ENCODE measurements around the gene OGFR. TPM values are rescaled to one million over a fixed set of nuclear protein-coding genes. Genes with fewer than 3 reads are reported as not detected.

OGFR gene
- total RNA-seq, 1 experiment from 2014 or later, result 73.6 TPM

DNA sequence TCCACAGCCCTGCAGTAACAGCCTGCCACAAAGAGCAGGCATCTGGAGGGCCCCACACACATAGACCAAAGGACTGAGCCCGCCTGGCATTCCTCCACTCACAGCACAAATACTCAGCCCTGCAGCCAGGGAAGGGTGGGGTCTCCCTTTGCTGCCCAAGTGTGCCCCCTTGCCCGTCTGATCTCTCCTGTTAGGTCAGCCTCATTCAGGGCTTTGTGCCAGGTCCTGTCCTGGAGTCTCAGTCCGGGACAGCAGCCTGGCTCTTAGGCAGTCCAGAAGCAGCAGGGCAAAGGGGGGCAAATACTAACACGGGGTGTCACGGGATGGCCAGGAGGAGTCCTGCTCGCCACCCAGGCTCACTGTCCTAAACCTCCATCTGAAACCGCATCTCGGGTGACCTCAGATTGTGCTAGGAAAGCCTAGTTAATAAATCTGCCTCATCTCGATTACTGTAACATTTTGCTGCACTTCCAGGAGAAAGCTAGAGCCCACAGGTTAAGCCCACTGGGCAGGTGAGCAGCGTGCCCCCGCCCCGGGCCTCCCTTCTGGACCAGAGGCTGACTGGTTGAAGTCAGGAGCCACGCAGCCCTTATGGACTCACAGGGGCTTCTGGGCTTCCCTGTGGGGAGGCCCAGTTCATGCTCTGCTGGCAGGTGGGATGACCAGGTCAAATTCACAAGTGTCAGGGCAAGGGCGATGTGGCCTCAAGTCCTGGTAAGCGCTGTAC lies 3.2 kb upstream of the OGFR start:
- H3K9me3 ChIP-seq (ENCODE audit: control insufficient read depth in 1 of 2, insufficient read depth in 1 of 2, low read depth in 1 of 2, low read length in 2 of 2), result no peaks in the 10 kb centered on the region
- ChIA-PET CTCF (no interaction called here), RAD21 (ENCODE audit: low non-redundant PET in 1 of 2, low total read pairs in 2 of 2, uncharacterized antibody in 2 of 2, unreplicated experiment in 2 of 2) (no interaction called here), POLR2A (no interaction called here)
- no peak overlapping the region for H3K9ac ChIP-seq (ENCODE audit: low read length)
- TF ChIP-seq FOSL1 (IDR thresholded peaks at IDR 0.05; ENCODE audit: low read depth) (no peak), ELF1 (IDR thresholded peaks at IDR 0.05; ENCODE audit: borderline replicate concordance, low read depth) (no peak), POLR2AphosphoS5 (IDR thresholded peaks at IDR 0.05; ENCODE audit: low read depth, low read length) (0 out of 2 replicates have a peak, but pooled peaks have one; percentile 27), JUND (IDR thresholded peaks at IDR 0.05) (no peak)
- TF ChIP-seq, protein P1, sequence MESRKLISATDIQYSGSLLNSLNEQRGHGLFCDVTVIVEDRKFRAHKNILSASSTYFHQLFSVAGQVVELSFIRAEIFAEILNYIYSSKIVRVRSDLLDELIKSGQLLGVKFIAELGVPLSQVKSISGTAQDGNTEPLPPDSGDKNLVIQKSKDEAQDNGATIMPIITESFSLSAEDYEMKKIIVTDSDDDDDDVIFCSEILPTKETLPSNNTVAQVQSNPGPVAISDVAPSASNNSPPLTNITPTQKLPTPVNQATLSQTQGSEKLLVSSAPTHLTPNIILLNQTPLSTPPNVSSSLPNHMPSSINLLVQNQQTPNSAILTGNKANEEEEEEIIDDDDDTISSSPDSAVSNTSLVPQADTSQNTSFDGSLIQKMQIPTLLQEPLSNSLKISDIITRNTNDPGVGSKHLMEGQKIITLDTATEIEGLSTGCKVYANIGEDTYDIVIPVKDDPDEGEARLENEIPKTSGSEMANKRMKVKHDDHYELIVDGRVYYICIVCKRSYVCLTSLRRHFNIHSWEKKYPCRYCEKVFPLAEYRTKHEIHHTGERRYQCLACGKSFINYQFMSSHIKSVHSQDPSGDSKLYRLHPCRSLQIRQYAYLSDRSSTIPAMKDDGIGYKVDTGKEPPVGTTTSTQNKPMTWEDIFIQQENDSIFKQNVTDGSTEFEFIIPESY (IDR thresholded peaks at IDR 0.05; ENCODE audit: extremely low read depth, insufficient replicate concordance, low read length), result no peak
- H3K4me1 ChIP-seq (ENCODE audit: control insufficient read depth in 1 of 2, insufficient read depth in 2 of 2, low read length in 2 of 2), result peaks cover 21 to 34% of the 10 kb centered on the region in 2 experiments
- H3K9me2 ChIP-seq (ENCODE audit: insufficient read depth), result no peaks in the 10 kb centered on the region
- peaks cover 43% of the 10 kb centered on the region for H3K79me2 ChIP-seq (ENCODE audit: insufficient read depth, low read length)
- no peak for ATAC-seq
- DNase-seq (ENCODE audit: low read depth, low spot score), result no peak
- intact Hi-C loops (cut with micrococcal nuclease), result loop anchor here (10.0 kb wide), 1 partner anchor 497 kb away; the partner anchor contains the start of gene ADRM1
- no TSS peak for BruUV-seq (replicated peaks)
- no peaks in the 10 kb centered on the region for H4K20me1 ChIP-seq (ENCODE audit: insufficient read depth)
- peaks cover 19 to 37% of the 10 kb centered on the region in 2 experiments; a peak in 3 of 4 replicates for H3K36me3 ChIP-seq (ENCODE audit: control insufficient read depth in 1 of 2, insufficient read depth in 2 of 2, low read length in 2 of 2)
- H3K4me2 ChIP-seq (ENCODE audit: low read length), result no peak overlapping the region
- H3K4me3 ChIP-seq (replicated peaks in 1 of 2; ENCODE audit: low read depth in 1 of 2, low read length in 2 of 2), result no peak overlapping the region
- H2AFZ ChIP-seq (ENCODE audit: low read depth, low read length, poor library complexity, severe bottlenecking), result no peak overlapping the region
- H3K27ac ChIP-seq (ENCODE audit: low read depth, low read length), result no peak overlapping the region
- no peaks in the 10 kb centered on the region for H3K27me3 ChIP-seq (ENCODE audit: insufficient read depth, low read length)

All from HCT116 (cell line).